ENCODE results near the gene NTM.
"Not testable (repeated sequence)": the region's sequence is repeated elsewhere in the genome, so short reads cannot be mapped to it uniquely, and the experiment has no call there.

NTM gene

GRCh38 chr11:132068556-132068955 lies 698.1 kb downstream of the NTM start:
- no peaks in the 10 kb centered on the region for H3F3A ChIP-seq (ENCODE audit: low read depth)
- no peak overlapping the region for H2AFZ ChIP-seq (ENCODE audit: low read length)

GRCh38 chr11:132069593-132069992 lies 699.2 kb downstream of the NTM start:
- not testable (repeated sequence) for H3K9me2 ChIP-seq (replicated peaks; ENCODE audit: low read depth, low read length); H3K36me3 ChIP-seq (ENCODE audit: insufficient read depth, low read length); H3K4me1 ChIP-seq (ENCODE audit: insufficient read depth, low read length, poor library complexity, severe bottlenecking); H3K4me2 ChIP-seq (ENCODE audit: low read depth, low read length, poor library complexity, severe bottlenecking); H3K9ac ChIP-seq (ENCODE audit: low read depth, low read length, poor library complexity, severe bottlenecking); H4K20me1 ChIP-seq (ENCODE audit: insufficient read depth, low read length, poor library complexity, severe bottlenecking); H3K27me3 ChIP-seq (ENCODE audit: insufficient read depth, low read length, poor library complexity, severe bottlenecking); H3K79me2 ChIP-seq (ENCODE audit: insufficient read depth, low read length); H3K4me3 ChIP-seq (ENCODE audit: low read length, poor library complexity, severe bottlenecking); H3F3A ChIP-seq (ENCODE audit: low read depth); H3K9me3 ChIP-seq (ENCODE audit: insufficient read depth, low read depth, low read length); H2AFZ ChIP-seq (ENCODE audit: low read length)

More at GRCh38 chr11:132068556-132068955, 698.1 kb downstream of the NTM start:
- Histone ChIP-seq H3K36me3 (ENCODE audit: insufficient read depth, low read length) (no peaks in the 10 kb centered on the region), H3K79me2 (ENCODE audit: insufficient read depth, low read length) (no peaks in the 10 kb centered on the region), H3K4me1 (ENCODE audit: insufficient read depth, low read length, poor library complexity, severe bottlenecking) (no peaks in the 10 kb centered on the region), H3K9me2 (replicated peaks; ENCODE audit: low read depth, low read length) (no peaks in the 10 kb centered on the region), H3K9ac (ENCODE audit: low read depth, low read length, poor library complexity, severe bottlenecking) (no peak overlapping the region), H3K27me3 (ENCODE audit: insufficient read depth, low read length, poor library complexity, severe bottlenecking) (no peaks in the 10 kb centered on the region), H4K20me1 (ENCODE audit: insufficient read depth, low read length, poor library complexity, severe bottlenecking) (no peaks in the 10 kb centered on the region), H3K4me3 (ENCODE audit: low read length, poor library complexity, severe bottlenecking) (no peak overlapping the region), H3K9me3 (ENCODE audit: insufficient read depth, low read depth, low read length) (peaks cover 3% of the 10 kb centered on the region; the same call in 1 of the 2 replicates), H3K4me2 (ENCODE audit: low read depth, low read length, poor library complexity, severe bottlenecking) (no peak overlapping the region)
- TF ChIP-seq CTCF (conservative IDR thresholded peaks at IDR 0.05; ENCODE audit: low read length) (no peak), EZH2phosphoT487 (IDR thresholded peaks at IDR 0.05; ENCODE audit: borderline replicate concordance) (no peak)

GRCh38 chr11:132070907-132071306 lies 700.5 kb downstream of the NTM start:
- not testable (repeated sequence) for H2AFZ ChIP-seq (ENCODE audit: low read length); H3K9ac ChIP-seq (ENCODE audit: low read depth, low read length, poor library complexity, severe bottlenecking); H3K9me2 ChIP-seq (replicated peaks; ENCODE audit: low read depth, low read length); H3K27me3 ChIP-seq (ENCODE audit: insufficient read depth, low read length, poor library complexity, severe bottlenecking); H3K79me2 ChIP-seq (ENCODE audit: insufficient read depth, low read length); H3F3A ChIP-seq (ENCODE audit: low read depth); H3K4me1 ChIP-seq (ENCODE audit: insufficient read depth, low read length, poor library complexity, severe bottlenecking); H3K4me2 ChIP-seq (ENCODE audit: low read depth, low read length, poor library complexity, severe bottlenecking); H4K20me1 ChIP-seq (ENCODE audit: insufficient read depth, low read length, poor library complexity, severe bottlenecking); H3K4me3 ChIP-seq (ENCODE audit: low read length, poor library complexity, severe bottlenecking); H3K36me3 ChIP-seq (ENCODE audit: insufficient read depth, low read length); H3K9me3 ChIP-seq (ENCODE audit: insufficient read depth, low read depth, low read length)

- Histone ChIP-seq H3K27me3 (ENCODE audit: insufficient read depth, low read length, poor library complexity, severe bottlenecking) (no peaks in the 10 kb centered on the region), H3K9me2 (replicated peaks; ENCODE audit: low read depth, low read length) (no peaks in the 10 kb centered on the region), H3K9me3 (ENCODE audit: insufficient read depth, low read depth, low read length) (peaks cover 3% of the 10 kb centered on the region; the same call in 1 of the 2 replicates), H3F3A (ENCODE audit: low read depth) (no peaks in the 10 kb centered on the region), H3K79me2 (ENCODE audit: insufficient read depth, low read length) (no peaks in the 10 kb centered on the region), H3K4me2 (ENCODE audit: low read depth, low read length, poor library complexity, severe bottlenecking) (no peak overlapping the region), H3K9ac (ENCODE audit: low read depth, low read length, poor library complexity, severe bottlenecking) (no peak overlapping the region), H3K4me3 (ENCODE audit: low read length, poor library complexity, severe bottlenecking) (no peak overlapping the region), H2AFZ (ENCODE audit: low read length) (no peak overlapping the region), H4K20me1 (ENCODE audit: insufficient read depth, low read length, poor library complexity, severe bottlenecking) (no peaks in the 10 kb centered on the region), H3K36me3 (ENCODE audit: insufficient read depth, low read length) (no peaks in the 10 kb centered on the region), H3K4me1 (ENCODE audit: insufficient read depth, low read length, poor library complexity, severe bottlenecking) (no peaks in the 10 kb centered on the region)
- TF ChIP-seq EZH2phosphoT487 (IDR thresholded peaks at IDR 0.05; ENCODE audit: borderline replicate concordance) (no peak), CTCF (conservative IDR thresholded peaks at IDR 0.05; ENCODE audit: low read length) (no peak)
Observed at GRCh38 chr11:132072044-132072857, 701.8 kb downstream of the NTM start.

All from Loucy (cell line).